Measurements from ENCODE around the gene LITAF. TPM values are rescaled to one million over a fixed set of nuclear protein-coding genes. Genes with fewer than 3 reads are reported as not detected.

Gene LITAF
- total and polyA plus RNA-seq, 4 donors = 5.2 to 65.2 (median 36.0) TPM

- no peak for TF ChIP-seq RXRA (IDR thresholded peaks at IDR 0.05)
These were observed 48.5 kb upstream of the LITAF start (continued) for GRCh38 chr16:11635113-11635652.

- H3K4me3 ChIP-seq (ENCODE audit: low read depth in 1 of 3, low read length in 3 of 3) = no peak overlapping the region
- no peaks in the 10 kb centered on the region for H3K36me3 ChIP-seq (ENCODE audit: control insufficient read depth in 4 of 4, insufficient read depth in 3 of 4, low read depth in 1 of 4, low read length in 3 of 4)
- H3K9me3 ChIP-seq (ENCODE audit: control insufficient read depth in 4 of 4, low read length in 3 of 4) = no peaks in the 10 kb centered on the region
- no peak for DNase-seq (ENCODE audit: low spot score)
- H3K4me1 ChIP-seq (ENCODE audit: control insufficient read depth in 4 of 4, insufficient read depth in 4 of 4, low read length in 3 of 4) = peaks cover 0 to 3% (median 0%) of the 10 kb centered on the region in 4 donors
- TF ChIP-seq YY1 (IDR thresholded peaks at IDR 0.05) (no peak), FOXA2 (IDR thresholded peaks at IDR 0.05) (no peak), NR2F2 (IDR thresholded peaks at IDR 0.05) (no peak)
- H3K9ac ChIP-seq (ENCODE audit: low read depth in 1 of 2, low read length in 2 of 2) = no peak overlapping the region
- no peaks in the 10 kb centered on the region for H3K27me3 ChIP-seq (ENCODE audit: control insufficient read depth in 4 of 4, insufficient read depth in 4 of 4, low read length in 3 of 4)
- 87% methylated on average over 6 of the region's 6 CpGs for WGBS
- H3K27ac ChIP-seq (ENCODE audit: low read depth in 1 of 2, low read length in 2 of 2) = no peak overlapping the region
These were observed 47.6 kb upstream of the LITAF start for GRCh38 chr16:11634312-11634711.

- no peak for TF ChIP-seq CTCF (IDR thresholded peaks at IDR 0.05; ENCODE audit: low read depth, low read length, missing input control)
- no peak for TF ChIP-seq NR2F2 (IDR thresholded peaks at IDR 0.05)
- no peak for TF ChIP-seq ATF3 (IDR thresholded peaks at IDR 0.05)
- TF ChIP-seq HNF4G (IDR thresholded peaks at IDR 0.05) = no peak
- TF ChIP-seq MAX (IDR thresholded peaks at IDR 0.05) = no peak
- TF ChIP-seq ZBTB33 (IDR thresholded peaks at IDR 0.05) = no peak
- no peak for TF ChIP-seq JUND (IDR thresholded peaks at IDR 0.05)
- no peak for TF ChIP-seq TAF1 (conservative IDR thresholded peaks at IDR 0.05)
- TF ChIP-seq HNF4A (conservative IDR thresholded peaks at IDR 0.05) = no peak
- no peak for TF ChIP-seq EGR1 (IDR thresholded peaks at IDR 0.05; ENCODE audit: low read depth in 2 of 2)
- no peak for TF ChIP-seq YY1 (IDR thresholded peaks at IDR 0.05)
- TF ChIP-seq RXRA (IDR thresholded peaks at IDR 0.05) = no peak
- TF ChIP-seq REST (IDR thresholded peaks at IDR 0.05) = no peak
- no peak for TF ChIP-seq FOXA2 (IDR thresholded peaks at IDR 0.05)
- no peak for TF ChIP-seq GABPA (IDR thresholded peaks at IDR 0.05 in 1 of 2, conservative IDR thresholded peaks at IDR 0.05 in 1 of 2)
- TF ChIP-seq FOXA1 (IDR thresholded peaks at IDR 0.05) = no peak
- no peak for TF ChIP-seq RAD21 (IDR thresholded peaks at IDR 0.05)
- no peak for TF ChIP-seq SP1 (IDR thresholded peaks at IDR 0.05)
- H3K27me3 ChIP-seq (ENCODE audit: control insufficient read depth in 4 of 4, insufficient read depth in 4 of 4, low read length in 3 of 4) = no peaks in the 10 kb centered on the region
- no peaks in the 10 kb centered on the region for H3K9me3 ChIP-seq (ENCODE audit: control insufficient read depth in 4 of 4, low read length in 3 of 4)
- no peak overlapping the region for H3K27ac ChIP-seq (ENCODE audit: low read depth in 1 of 2, low read length in 2 of 2)
- H3K4me3 ChIP-seq (ENCODE audit: low read depth in 1 of 3, low read length in 3 of 3) = no peak overlapping the region
- H3K9ac ChIP-seq (ENCODE audit: low read depth in 1 of 2, low read length in 2 of 2) = no peak overlapping the region
- H3K36me3 ChIP-seq (ENCODE audit: control insufficient read depth in 4 of 4, insufficient read depth in 3 of 4, low read depth in 1 of 4, low read length in 3 of 4) = no peaks in the 10 kb centered on the region
- no peak for DNase-seq (ENCODE audit: low spot score)
- H3K4me1 ChIP-seq (ENCODE audit: control insufficient read depth in 4 of 4, insufficient read depth in 4 of 4, low read length in 3 of 4) = peaks cover 0 to 3% (median 0%) of the 10 kb centered on the region in 4 donors
- 91% methylated on average over 3 of the region's 3 CpGs for WGBS
These were observed 46.4 kb upstream of the LITAF start for GRCh38 chr16:11633113-11633512.
